ENCODE measurements around the gene SERINC5. TPM values are rescaled to one million over a fixed set of nuclear protein-coding genes. Genes with fewer than 3 reads are reported as not detected.
"Not testable (repeated sequence)": the region's sequence is repeated elsewhere in the genome, so short reads cannot be mapped to it uniquely, and the experiment has no call there.

SERINC5 gene
- total RNA-seq, 4 donors from 2014 or later, result 22.6 to 26.9 (median 24.8) TPM

DNA sequence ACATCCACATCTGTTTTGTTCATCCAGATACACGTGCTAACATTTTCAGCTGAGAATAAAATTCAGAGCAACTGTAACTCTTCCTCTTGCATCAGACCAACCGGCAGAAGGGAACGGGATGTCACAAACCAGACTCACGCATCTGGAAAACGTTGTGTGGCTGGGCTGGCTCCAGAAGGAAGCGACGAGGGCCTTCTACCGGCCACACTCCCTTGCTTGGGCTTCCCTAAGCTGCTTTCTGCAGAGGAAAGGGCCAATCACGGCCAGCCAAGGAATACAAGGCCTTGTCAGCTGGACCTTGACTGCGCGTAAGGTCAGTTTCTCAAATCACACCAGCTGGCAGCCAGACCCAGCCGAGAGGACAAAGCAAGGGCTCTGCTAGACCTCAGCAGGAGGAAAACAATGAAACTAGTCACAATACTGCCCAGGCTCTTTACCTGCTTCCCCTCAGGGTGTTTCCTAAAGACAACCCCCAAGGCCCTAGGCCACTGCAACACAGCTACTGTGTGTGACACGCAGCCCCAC lies 114.6 kb downstream of the SERINC5 start:
- TF ChIP-seq POLR2A (IDR thresholded peaks at IDR 0.05), result no peak
- TF ChIP-seq, protein P1, sequence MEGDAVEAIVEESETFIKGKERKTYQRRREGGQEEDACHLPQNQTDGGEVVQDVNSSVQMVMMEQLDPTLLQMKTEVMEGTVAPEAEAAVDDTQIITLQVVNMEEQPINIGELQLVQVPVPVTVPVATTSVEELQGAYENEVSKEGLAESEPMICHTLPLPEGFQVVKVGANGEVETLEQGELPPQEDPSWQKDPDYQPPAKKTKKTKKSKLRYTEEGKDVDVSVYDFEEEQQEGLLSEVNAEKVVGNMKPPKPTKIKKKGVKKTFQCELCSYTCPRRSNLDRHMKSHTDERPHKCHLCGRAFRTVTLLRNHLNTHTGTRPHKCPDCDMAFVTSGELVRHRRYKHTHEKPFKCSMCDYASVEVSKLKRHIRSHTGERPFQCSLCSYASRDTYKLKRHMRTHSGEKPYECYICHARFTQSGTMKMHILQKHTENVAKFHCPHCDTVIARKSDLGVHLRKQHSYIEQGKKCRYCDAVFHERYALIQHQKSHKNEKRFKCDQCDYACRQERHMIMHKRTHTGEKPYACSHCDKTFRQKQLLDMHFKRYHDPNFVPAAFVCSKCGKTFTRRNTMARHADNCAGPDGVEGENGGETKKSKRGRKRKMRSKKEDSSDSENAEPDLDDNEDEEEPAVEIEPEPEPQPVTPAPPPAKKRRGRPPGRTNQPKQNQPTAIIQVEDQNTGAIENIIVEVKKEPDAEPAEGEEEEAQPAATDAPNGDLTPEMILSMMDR (IDR thresholded peaks at IDR 0.05), result no peak
- peak; percentile 26 to 38 for DNase-seq
- 62 to 64% methylated on average over 12 to 13 of the region's 13 CpGs for WGBS, 2 donors

DNA sequence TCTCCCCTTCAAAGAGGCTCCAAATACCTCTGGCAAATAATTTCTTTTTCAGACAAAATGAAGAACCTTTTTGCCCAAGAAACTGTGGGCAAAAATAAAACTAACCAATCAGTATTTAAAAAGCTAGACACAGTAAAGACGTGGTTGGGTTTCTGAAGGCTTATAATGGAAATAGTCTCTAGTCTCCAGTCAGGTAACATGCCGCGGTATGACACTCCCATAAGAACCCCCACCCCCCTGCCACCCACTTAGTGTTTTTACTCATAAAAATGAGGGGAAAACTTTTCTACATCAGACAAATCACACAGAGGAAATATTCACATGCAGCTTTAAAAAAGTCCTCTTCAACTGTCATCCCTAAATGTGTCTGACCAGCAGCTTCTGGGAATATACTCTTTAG lies 115.4 kb downstream of the SERINC5 start:
- peaks cover 0 to under 1% of the 10 kb centered on the region in 2 donors for H3K36me3 ChIP-seq
- TF ChIP-seq, protein P1 (IDR thresholded peaks at IDR 0.05), result no peak
- TF ChIP-seq POLR2A (IDR thresholded peaks at IDR 0.05), result no peak
- no peak overlapping the region for H3K4me3 ChIP-seq (replicated peaks in 1 of 3)
- H3K27me3 ChIP-seq, result no peaks in the 10 kb centered on the region
- DNase-seq, result no peak
- H3K4me1 ChIP-seq, result no peaks in the 10 kb centered on the region
- WGBS, 2 donors, result 80 to 93% methylated on average over 3 of the region's 3 CpGs
- intact Hi-C loops (cut with DNase I), result no loop called here
- H3K27ac ChIP-seq, result peak overlapping the region in 2 of 3 donors; percentile 37 to 42
- no peaks in the 10 kb centered on the region for H3K9me3 ChIP-seq

More for the DNA sequence above, 114.6 kb downstream of the SERINC5 start:
- Histone ChIP-seq H3K9me3 (no peaks in the 10 kb centered on the region), H3K27me3 (no peaks in the 10 kb centered on the region), H3K4me1 (no peaks in the 10 kb centered on the region), H3K27ac (peak overlapping the region; percentile 37 to 42 (median 41)), H3K4me3 (replicated peaks in 1 of 3) (no peak overlapping the region), H3K36me3 (peaks cover 0 to 4% of the 10 kb centered on the region in 2 donors)
- intact Hi-C loops (cut with DNase I), result no loop called here

DNA sequence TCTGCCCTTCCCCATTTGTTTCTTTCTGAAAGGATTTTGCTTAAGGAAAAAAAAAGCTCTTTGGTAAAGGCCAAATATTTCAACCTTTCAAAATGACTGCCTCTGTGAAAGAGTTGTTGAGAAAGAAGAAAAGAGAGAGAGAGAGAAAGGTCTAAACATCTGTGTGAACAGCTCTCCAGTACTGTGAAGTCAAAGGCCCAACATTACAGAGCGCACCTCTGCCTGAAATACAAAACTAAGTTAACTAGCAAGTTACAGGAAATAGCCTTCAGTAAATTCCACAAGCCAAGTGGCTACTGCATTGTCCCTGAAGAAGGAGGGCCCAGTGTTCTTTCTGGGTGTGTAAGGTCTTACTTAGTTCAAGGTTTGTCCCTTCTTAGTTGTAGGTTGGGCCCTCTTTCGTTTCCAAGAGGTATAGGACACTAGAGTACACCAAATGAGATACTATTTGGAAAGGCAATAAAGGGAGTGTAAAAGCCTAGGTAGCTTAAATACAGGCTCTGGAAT lies 116.3 kb downstream of the SERINC5 start:
- Histone ChIP-seq H3K27ac (no peak overlapping the region), H3K4me3 (replicated peaks in 1 of 3) (no peak overlapping the region), H3K4me1 (no peaks in the 10 kb centered on the region), H3K9me3 (no peaks in the 10 kb centered on the region), H3K36me3 (no peaks in the 10 kb centered on the region), H3K27me3 (no peaks in the 10 kb centered on the region)
- intact Hi-C loops (cut with DNase I), result no loop called here
- 92 to 93% methylated on average over 2 of the region's 2 CpGs for WGBS, 2 donors
- DNase-seq, result no peak
- TF ChIP-seq POLR2A (IDR thresholded peaks at IDR 0.05), result no peak
- TF ChIP-seq, protein P1 (IDR thresholded peaks at IDR 0.05), result no peak

DNA sequence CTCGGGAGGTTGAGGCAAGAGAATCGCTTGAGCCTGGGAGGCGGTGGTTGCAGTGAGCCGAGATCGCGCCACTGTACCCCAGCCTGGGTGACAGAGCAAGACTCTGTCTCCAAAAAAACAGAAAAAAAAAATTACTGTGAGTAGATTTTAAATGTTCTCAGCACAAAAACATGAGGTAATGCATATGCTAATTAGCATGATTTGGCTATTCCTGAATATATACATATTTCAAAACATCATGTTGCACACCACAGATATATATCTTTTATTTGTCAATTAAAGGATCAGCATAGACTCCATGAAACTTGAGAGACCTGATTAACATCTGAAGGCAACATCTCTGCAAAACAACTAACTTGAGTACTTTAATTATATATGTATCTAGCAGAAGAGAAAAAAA lies 117.4 kb downstream of the SERINC5 start:
- 98 to 100% methylated on average over 6 of the region's 6 CpGs for WGBS, 2 donors
- H3K27me3 ChIP-seq, result no peaks in the 10 kb centered on the region
- no peak overlapping the region for H3K4me3 ChIP-seq (replicated peaks in 1 of 3)
- no peak for DNase-seq
- no peaks in the 10 kb centered on the region for H3K36me3 ChIP-seq
- H3K27ac ChIP-seq, result no peak overlapping the region
- no peaks in the 10 kb centered on the region for H3K9me3 ChIP-seq
- no peaks in the 10 kb centered on the region for H3K4me1 ChIP-seq
- TF ChIP-seq, protein P1 (IDR thresholded peaks at IDR 0.05), result no peak
- TF ChIP-seq POLR2A (IDR thresholded peaks at IDR 0.05), result no peak
- intact Hi-C loops (cut with DNase I), result no loop called here

DNA sequence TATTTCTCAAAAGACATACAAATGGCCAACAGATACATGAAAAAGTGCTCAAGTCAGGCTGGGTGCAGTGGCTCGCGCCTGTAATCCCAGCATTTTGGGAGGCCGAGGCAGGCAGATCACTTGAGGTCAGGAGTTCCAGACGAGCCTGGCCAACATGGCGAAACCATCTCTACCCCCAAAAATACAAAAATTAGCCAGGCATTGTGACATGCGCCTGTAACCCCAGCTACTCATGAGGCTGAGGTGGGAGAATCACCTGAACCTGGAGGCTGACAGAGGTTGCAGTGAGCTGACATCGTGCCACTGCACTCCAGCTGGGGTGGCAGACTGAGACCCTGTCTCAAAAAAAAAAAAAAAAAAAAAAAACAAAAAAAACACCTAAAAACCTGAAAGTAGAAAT lies 119.0 kb downstream of the SERINC5 start:
- H3K36me3 ChIP-seq; H3K4me3 ChIP-seq (replicated peaks in 1 of 3); intact Hi-C loops (cut with DNase I); H3K27ac ChIP-seq; DNase-seq; H3K9me3 ChIP-seq; H3K4me1 ChIP-seq; H3K27me3 ChIP-seq: not testable (repeated sequence)
- 87 to 98% methylated on average over 7 of the region's 7 CpGs for WGBS, 2 donors

Measured in thyroid gland (tissue), 4 donors.